SK-N-MC (cell line): Measurements from ENCODE around the gene NAT14.

Source experiments
- EZH2 ChIP-seq: fragments of 200-600 bp; sonication (generic); IDR thresholded peaks from one replicate; pipeline ENCODE4 v1.6.1; 2017; ENCODE audit warnings: antibody characterized with exemption
- FOXP2 ChIP-seq: optimal IDR thresholded peaks from 2 replicates; pipeline ENCODE3; 2011; ENCODE audit warnings: mild to moderate bottlenecking, moderate library complexity; ENCODE audit not compliant: insufficient read depth; ENCODE audit errors: extremely low read length, control extremely low read depth
- POLR2AphosphoS5 ChIP-seq: IDR thresholded peaks from 2 replicates; pipeline ENCODE4 v1.6.1; 2012; ENCODE audit warnings: mild to moderate bottlenecking, low read depth, low read length, borderline replicate concordance

DNA sequence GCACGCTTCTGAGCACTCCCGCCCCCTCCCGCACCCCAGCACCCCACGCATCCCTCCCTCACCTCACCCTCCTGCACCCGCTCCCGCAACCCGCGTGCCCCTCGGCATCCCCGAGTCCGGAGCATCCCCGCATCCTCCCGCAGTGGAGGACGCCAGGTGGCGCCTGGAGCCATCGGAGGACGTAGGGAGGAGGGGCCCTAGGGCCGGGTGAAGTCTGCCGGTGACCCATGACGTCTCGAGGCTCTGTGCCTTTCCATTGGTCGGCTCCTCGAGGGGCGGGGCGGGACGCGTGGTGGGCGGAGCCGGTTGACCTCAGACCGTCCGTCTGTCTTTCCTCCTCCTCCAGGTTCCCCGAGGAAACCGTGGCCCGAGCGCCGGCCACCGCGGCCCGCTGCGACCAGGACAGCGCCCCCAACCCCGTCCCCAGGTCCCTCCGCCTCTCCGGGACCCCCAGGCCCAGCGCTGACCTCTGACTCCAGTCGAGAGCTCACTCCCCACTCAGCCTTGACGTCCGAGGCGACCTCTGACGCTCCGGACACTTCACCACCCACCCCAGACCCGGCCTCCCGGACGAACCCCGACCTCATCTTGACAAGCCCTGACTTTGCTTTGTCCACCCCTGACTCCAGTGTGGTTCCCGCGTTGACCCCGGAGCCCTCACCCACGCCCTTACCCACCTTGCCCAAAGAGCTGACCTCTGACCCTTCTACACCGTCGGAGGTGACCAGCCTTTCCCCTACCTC lies 32.1 kb downstream of the NAT14 start:
- TF ChIP-seq FOXP2 (no peak), EZH2 (no peak), POLR2AphosphoS5 (no peak)
